OCI-LY1 (cell line): Measurements from ENCODE around the gene NSD1.

ENCODE experiments used
- H2AFZ ChIP-seq: fragments of 200-600 bp; sonication (generic), shearing (Covaris generic); 2 replicates; pipeline ENCODE4 v1.6.0; 2014; ENCODE audit warnings: antibody characterized with exemption, mild to moderate bottlenecking, low read length
- H3F3A ChIP-seq: fragments of 200-600 bp; sonication (generic), shearing (Covaris generic); 2 replicates; pipeline ENCODE4 v1.6.0; 2014; ENCODE audit warnings: mild to moderate bottlenecking, antibody characterized with exemption, low read length, moderate library complexity; ENCODE audit not compliant: insufficient read depth
- H3K27ac ChIP-seq: fragments of 200-600 bp; sonication (generic); 2 replicates; pipeline ENCODE4 v1.5.1; 2014; ENCODE audit warnings: low read length, mixed run types, mild to moderate bottlenecking, low read depth; ENCODE audit not compliant: poor library complexity, severe bottlenecking
- H3K27me3 ChIP-seq: fragments of 200-600 bp; sonication (generic); 2 replicates; pipeline ENCODE4 v1.6.0; 2014; ENCODE audit warnings: antibody characterized with exemption, mild to moderate bottlenecking, low read length, moderate library complexity; ENCODE audit not compliant: insufficient read depth
- H3K36me3 ChIP-seq: fragments of 200-600 bp; sonication (generic); 2 replicates; pipeline ENCODE4 v1.6.1; 2014; ENCODE audit warnings: mild to moderate bottlenecking, antibody characterized with exemption, low read length, moderate library complexity, mixed read lengths; ENCODE audit not compliant: insufficient read depth
- H3K4me1 ChIP-seq: fragments of 200-600 bp; sonication (generic); 2 replicates; pipeline ENCODE4 v1.5.1; 2014; ENCODE audit warnings: mild to moderate bottlenecking, low read length, moderate library complexity; ENCODE audit not compliant: insufficient read depth, severe bottlenecking
- H3K4me2 ChIP-seq: fragments of 200-600 bp; sonication (generic), shearing (Covaris generic); 2 replicates; pipeline ENCODE4 v1.6.1; 2014; ENCODE audit warnings: low read length
- H3K4me3 ChIP-seq: fragments of 200-600 bp; sonication (generic); 2 replicates; pipeline ENCODE4 v1.5.1; 2014; ENCODE audit warnings: low read length, low read depth, mild to moderate bottlenecking, mixed read lengths; ENCODE audit not compliant: poor library complexity, severe bottlenecking
- H3K79me2 ChIP-seq: fragments of 200-600 bp; shearing (Covaris generic); 2 replicates; pipeline ENCODE4 v1.6.1; 2016; ENCODE audit warnings: mixed run types, low read length, mixed read lengths; ENCODE audit not compliant: insufficient read depth
- H3K9ac ChIP-seq: fragments of 200-600 bp; sonication (generic), shearing (Covaris generic); 2 replicates; pipeline ENCODE4 v1.6.1; 2014; ENCODE audit warnings: mild to moderate bottlenecking, low read length, mixed read lengths
- H3K9me2 ChIP-seq: fragments of 200-600 bp; sonication (generic), shearing (Covaris generic); 2 replicates; pipeline ENCODE4 v1.6.1; 2014; ENCODE audit warnings: low read depth, mild to moderate bottlenecking, low read length, mixed read lengths
- H3K9me3 ChIP-seq: fragments of 200-600 bp; shearing (Covaris generic); 2 replicates; pipeline ENCODE4 v1.6.1; 2014; ENCODE audit warnings: low read length, mixed read lengths
- H4K20me1 ChIP-seq: fragments of 200-600 bp; sonication (generic), shearing (Covaris generic); 2 replicates; pipeline ENCODE4 v1.6.0; 2016; ENCODE audit warnings: mild to moderate bottlenecking, low read length; ENCODE audit not compliant: insufficient read depth
- EZH2 ChIP-seq: fragments of 200-600 bp; sonication (generic), shearing (Covaris generic); IDR thresholded peaks from 2 replicates; pipeline ENCODE4 v1.8.0; 2017; ENCODE audit warnings: borderline replicate concordance, mixed run types, mild to moderate bottlenecking, antibody characterized with exemption, low read length, moderate library complexity, mixed read lengths
- TF ChIP-seq, protein P1 (sequence below): fragments of 200-600 bp; sonication (generic), shearing (Covaris generic); IDR thresholded peaks from 2 replicates; pipeline ENCODE4 v1.5.1; 2017; ENCODE audit warnings: mild to moderate bottlenecking, antibody characterized with exemption, low read length, moderate library complexity, mixed read lengths

Gene NSD1

DNA sequence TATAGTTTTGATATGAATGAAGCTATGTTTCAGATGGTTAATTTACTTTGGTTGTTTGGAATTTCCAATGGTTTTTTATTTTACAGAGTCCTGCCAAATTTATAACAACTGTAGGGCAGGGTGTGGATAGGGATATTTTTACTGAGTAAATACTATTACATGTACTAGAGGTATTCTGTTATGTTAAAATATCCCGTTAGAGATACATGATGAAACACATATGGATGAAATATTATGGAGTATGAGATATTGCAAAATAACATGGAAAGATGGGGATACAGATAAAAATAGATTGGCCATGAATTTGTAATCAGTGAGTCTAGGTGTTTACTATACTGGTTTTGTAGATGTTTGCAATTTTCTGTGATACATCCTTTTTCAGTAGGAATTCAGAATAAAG, 93.3 kb downstream of the NSD1 start:
- Histone ChIP-seq H4K20me1 (no peaks in the 10 kb centered on the region), H3F3A (no peaks in the 10 kb centered on the region), H3K27ac (no peak overlapping the region), H2AFZ (no peak overlapping the region), H3K9ac (no peak overlapping the region), H3K4me3 (no peak overlapping the region), H3K9me2 (no peaks in the 10 kb centered on the region), H3K4me2 (no peak overlapping the region), H3K27me3 (no peaks in the 10 kb centered on the region), H3K4me1 (peaks cover 14% of the 10 kb centered on the region), H3K36me3 (peaks cover 44% of the 10 kb centered on the region), H3K79me2 (peaks cover 58% of the 10 kb centered on the region), H3K9me3 (no peaks in the 10 kb centered on the region)
- TF ChIP-seq, protein P1, sequence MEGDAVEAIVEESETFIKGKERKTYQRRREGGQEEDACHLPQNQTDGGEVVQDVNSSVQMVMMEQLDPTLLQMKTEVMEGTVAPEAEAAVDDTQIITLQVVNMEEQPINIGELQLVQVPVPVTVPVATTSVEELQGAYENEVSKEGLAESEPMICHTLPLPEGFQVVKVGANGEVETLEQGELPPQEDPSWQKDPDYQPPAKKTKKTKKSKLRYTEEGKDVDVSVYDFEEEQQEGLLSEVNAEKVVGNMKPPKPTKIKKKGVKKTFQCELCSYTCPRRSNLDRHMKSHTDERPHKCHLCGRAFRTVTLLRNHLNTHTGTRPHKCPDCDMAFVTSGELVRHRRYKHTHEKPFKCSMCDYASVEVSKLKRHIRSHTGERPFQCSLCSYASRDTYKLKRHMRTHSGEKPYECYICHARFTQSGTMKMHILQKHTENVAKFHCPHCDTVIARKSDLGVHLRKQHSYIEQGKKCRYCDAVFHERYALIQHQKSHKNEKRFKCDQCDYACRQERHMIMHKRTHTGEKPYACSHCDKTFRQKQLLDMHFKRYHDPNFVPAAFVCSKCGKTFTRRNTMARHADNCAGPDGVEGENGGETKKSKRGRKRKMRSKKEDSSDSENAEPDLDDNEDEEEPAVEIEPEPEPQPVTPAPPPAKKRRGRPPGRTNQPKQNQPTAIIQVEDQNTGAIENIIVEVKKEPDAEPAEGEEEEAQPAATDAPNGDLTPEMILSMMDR: no peak
- TF ChIP-seq EZH2: no peak

DNA sequence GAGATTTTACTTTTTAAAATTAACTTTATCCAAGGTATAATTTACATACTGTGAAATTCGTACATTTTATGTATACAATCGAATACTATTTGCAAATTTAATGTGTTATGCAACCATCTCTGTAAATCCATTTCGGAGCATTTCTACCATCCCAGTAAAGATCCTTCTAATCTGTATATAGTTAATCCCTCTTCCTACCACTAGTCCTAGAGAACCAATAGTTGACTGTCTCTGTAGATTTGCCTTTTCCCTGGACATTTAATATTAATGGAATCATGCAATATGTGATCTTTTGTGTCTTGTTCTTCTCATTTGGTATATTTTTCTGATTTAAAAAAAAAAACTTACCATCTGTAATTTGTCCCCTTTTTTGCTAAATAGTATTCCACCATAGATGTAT, 95.2 kb downstream of the NSD1 start:
- Histone ChIP-seq H3K9me3 (no peaks in the 10 kb centered on the region), H3K9me2 (no peaks in the 10 kb centered on the region), H3K4me1 (peaks cover 14% of the 10 kb centered on the region), H3F3A (no peaks in the 10 kb centered on the region), H3K9ac (no peak overlapping the region), H3K36me3 (peaks cover 29% of the 10 kb centered on the region), H4K20me1 (no peaks in the 10 kb centered on the region), H3K27me3 (no peaks in the 10 kb centered on the region), H3K4me3 (no peak overlapping the region), H3K79me2 (peaks cover 56% of the 10 kb centered on the region), H2AFZ (no peak overlapping the region), H3K4me2 (no peak overlapping the region), H3K27ac (no peak overlapping the region)
- TF ChIP-seq, protein P1: no peak
- TF ChIP-seq EZH2: no peak

DNA sequence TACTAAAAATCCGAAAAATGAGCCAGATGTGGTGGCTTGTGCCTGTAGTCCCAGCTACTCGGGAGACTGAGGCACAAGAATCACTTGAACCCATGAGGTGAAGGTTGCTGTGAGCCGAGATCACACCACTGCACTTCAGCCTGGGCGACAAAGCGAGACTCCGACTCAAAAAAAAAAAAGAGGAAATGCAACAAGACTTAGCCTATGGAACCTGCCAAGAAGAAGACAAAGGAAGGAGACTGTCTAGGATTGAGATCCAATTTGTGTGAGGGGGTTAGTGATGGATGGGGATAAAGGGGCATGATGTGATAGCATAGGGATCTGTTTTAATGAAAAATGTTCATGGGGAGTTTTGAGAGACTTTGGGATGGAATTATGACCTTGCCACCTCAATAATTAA, 97.1 kb downstream of the NSD1 start:
- Histone ChIP-seq H3K9me2 (no peaks in the 10 kb centered on the region), H3F3A (no peaks in the 10 kb centered on the region), H3K9ac (no peak overlapping the region), H3K36me3 (peaks cover 26% of the 10 kb centered on the region; the same call in 1 of the 2 replicates), H3K27me3 (no peaks in the 10 kb centered on the region), H3K9me3 (no peaks in the 10 kb centered on the region), H3K79me2 (peaks cover 43% of the 10 kb centered on the region), H4K20me1 (no peaks in the 10 kb centered on the region), H2AFZ (no peak overlapping the region), H3K4me1 (peaks cover 14% of the 10 kb centered on the region), H3K27ac (no peak overlapping the region), H3K4me2 (no peak overlapping the region), H3K4me3 (no peak overlapping the region)
- no peak for TF ChIP-seq EZH2
- TF ChIP-seq, protein P1: no peak
